ENCODE measurements around the gene EMSY. TPM values are rescaled to one million over a fixed set of nuclear protein-coding genes. Genes with fewer than 3 reads are reported as not detected.

EMSY gene
- total RNA-seq, 1 experiment from 2014 or later = 52.4 TPM

DNA sequence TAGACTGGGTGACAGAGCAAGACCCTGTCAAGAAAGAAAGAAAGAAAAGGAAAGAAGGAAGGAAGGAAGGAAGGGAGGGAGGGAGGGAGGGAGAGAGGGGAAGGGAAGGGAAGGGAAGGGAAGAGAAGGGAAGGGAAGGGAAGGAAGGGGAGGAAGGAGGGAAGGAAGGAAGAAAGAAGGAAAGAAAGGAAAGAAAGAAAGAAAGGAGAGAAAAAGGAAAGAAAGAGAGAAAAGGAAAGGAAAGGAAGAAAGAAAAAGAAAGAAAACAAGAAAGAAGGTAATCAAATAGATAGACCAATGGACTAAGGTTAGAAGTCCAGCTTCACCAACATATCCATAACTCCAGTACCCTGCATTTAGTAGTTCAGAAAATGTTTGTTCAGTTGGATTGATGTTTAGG is 18.2 kb upstream of the EMSY start:
- no TSS peak for BruUV-seq (replicated peaks)
- DNase-seq (ENCODE audit: low spot score) = no peak
- no peak for TF ChIP-seq EZH2 (IDR thresholded peaks at IDR 0.05; ENCODE audit: borderline replicate concordance, low read depth, low read length, poor library complexity, severe bottlenecking)
- TF ChIP-seq, protein P1, sequence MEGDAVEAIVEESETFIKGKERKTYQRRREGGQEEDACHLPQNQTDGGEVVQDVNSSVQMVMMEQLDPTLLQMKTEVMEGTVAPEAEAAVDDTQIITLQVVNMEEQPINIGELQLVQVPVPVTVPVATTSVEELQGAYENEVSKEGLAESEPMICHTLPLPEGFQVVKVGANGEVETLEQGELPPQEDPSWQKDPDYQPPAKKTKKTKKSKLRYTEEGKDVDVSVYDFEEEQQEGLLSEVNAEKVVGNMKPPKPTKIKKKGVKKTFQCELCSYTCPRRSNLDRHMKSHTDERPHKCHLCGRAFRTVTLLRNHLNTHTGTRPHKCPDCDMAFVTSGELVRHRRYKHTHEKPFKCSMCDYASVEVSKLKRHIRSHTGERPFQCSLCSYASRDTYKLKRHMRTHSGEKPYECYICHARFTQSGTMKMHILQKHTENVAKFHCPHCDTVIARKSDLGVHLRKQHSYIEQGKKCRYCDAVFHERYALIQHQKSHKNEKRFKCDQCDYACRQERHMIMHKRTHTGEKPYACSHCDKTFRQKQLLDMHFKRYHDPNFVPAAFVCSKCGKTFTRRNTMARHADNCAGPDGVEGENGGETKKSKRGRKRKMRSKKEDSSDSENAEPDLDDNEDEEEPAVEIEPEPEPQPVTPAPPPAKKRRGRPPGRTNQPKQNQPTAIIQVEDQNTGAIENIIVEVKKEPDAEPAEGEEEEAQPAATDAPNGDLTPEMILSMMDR (conservative IDR thresholded peaks at IDR 0.05; ENCODE audit: low read depth, low read length) = no peak
- H3K27ac ChIP-seq (ENCODE audit: low read depth, low read length, poor library complexity, severe bottlenecking) = no peak overlapping the region
- ChIA-PET POLR2A (ENCODE audit: low non-redundant PET) (no interaction called here), CTCF (no interaction called here)
- H3K9me3 ChIP-seq (ENCODE audit: low read depth, low read length, poor library complexity, severe bottlenecking) = no peaks in the 10 kb centered on the region
- intact Hi-C loops (cut with micrococcal nuclease; ENCODE audit: unreplicated experiment) = no loop called here
- no peaks in the 10 kb centered on the region for H3K36me3 ChIP-seq (ENCODE audit: insufficient read depth, low read length, poor library complexity, severe bottlenecking)
- no peaks in the 10 kb centered on the region for H3K4me1 ChIP-seq (ENCODE audit: insufficient read depth, low read length, poor library complexity, severe bottlenecking)
- no peak overlapping the region for H3K4me3 ChIP-seq (ENCODE audit: low read depth, low read length, poor library complexity, severe bottlenecking)
- no peaks in the 10 kb centered on the region for H3K27me3 ChIP-seq (replicated peaks; ENCODE audit: insufficient read depth, low read depth, low read length, poor library complexity)

DNA sequence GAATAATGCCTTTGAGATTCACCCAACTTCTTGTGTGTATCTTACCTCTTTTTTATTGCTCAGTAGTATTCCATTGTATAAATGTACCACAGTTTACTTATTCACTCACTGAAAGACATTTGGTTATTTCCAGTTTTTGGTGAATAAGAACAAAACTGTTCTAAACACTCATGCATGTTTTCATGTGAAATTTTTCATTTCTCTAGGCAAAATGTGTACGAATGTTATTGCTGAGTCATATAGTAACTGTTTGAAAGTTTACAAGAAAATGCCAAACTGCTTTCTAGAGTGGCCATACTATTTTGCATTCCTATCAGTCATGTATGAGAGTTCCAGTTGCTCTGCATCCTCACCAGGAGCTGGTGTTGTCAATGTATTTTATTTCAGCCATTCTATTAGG is 8.8 kb upstream of the EMSY start:
- ChIA-PET CTCF (no interaction called here), POLR2A (ENCODE audit: low non-redundant PET) (no interaction called here)
- DNase-seq (ENCODE audit: low spot score) = no peak
- no peak for TF ChIP-seq EZH2 (IDR thresholded peaks at IDR 0.05; ENCODE audit: borderline replicate concordance, low read depth, low read length, poor library complexity, severe bottlenecking)
- TF ChIP-seq, protein P1 (conservative IDR thresholded peaks at IDR 0.05; ENCODE audit: low read depth, low read length) = no peak
- H3K4me3 ChIP-seq (ENCODE audit: low read depth, low read length, poor library complexity, severe bottlenecking) = no peak overlapping the region
- BruUV-seq (replicated peaks) = no TSS peak
- no peaks in the 10 kb centered on the region for H3K9me3 ChIP-seq (ENCODE audit: low read depth, low read length, poor library complexity, severe bottlenecking)
- no peak overlapping the region for H3K27ac ChIP-seq (ENCODE audit: low read depth, low read length, poor library complexity, severe bottlenecking)
- no peaks in the 10 kb centered on the region for H3K27me3 ChIP-seq (replicated peaks; ENCODE audit: insufficient read depth, low read depth, low read length, poor library complexity)
- no peaks in the 10 kb centered on the region for H3K36me3 ChIP-seq (ENCODE audit: insufficient read depth, low read length, poor library complexity, severe bottlenecking)
- no peaks in the 10 kb centered on the region for H3K4me1 ChIP-seq (ENCODE audit: insufficient read depth, low read length, poor library complexity, severe bottlenecking)
- intact Hi-C loops (cut with micrococcal nuclease; ENCODE audit: unreplicated experiment) = no loop called here

DNA sequence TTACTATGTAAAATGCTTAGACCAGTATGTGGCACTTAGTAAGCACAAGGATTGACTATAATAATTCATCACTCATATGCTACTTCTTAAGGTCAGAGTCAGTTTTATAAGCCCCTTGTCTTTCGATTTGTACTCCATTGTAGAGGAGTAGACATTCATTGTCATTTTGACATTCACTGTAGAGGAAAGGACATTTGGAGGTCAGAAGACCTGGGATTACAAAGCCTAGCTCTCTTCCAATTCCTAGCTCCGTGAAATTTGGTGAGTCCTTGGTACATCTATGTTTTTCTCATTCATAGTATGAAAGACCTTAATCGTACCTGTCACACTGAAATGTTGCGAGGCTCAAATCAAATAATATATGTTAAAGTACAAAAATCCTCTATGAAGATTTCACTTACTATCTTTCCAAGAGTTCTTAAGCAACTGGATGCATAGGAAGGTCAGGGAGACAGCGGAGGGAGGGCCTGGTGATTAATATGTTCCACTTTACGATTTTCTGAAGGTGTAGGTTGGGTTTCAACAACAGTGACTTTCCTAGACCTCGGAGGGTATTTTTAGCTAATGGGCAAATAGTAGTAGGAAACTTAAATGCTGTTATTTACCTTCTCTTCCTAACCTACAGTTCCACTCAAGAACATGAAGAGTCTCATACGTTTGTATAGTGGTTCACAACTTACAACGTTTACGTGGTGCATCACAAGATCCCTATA is 1.4 kb upstream of the EMSY start:
- intact Hi-C loops (cut with micrococcal nuclease; ENCODE audit: unreplicated experiment) = no loop called here
- CTCF ChIA-PET = no interaction called here
- peak overlapping the region; percentile 94 for H3K4me3 ChIP-seq (ENCODE audit: low read depth, low read length, poor library complexity, severe bottlenecking)
- H3K27ac ChIP-seq (ENCODE audit: low read depth, low read length, poor library complexity, severe bottlenecking) = peak overlapping the region; percentile 91
- TF ChIP-seq, protein P1 (conservative IDR thresholded peaks at IDR 0.05; ENCODE audit: low read depth, low read length) = no peak
- TF ChIP-seq EZH2 (IDR thresholded peaks at IDR 0.05; ENCODE audit: borderline replicate concordance, low read depth, low read length, poor library complexity, severe bottlenecking) = no peak
- DNase-seq (ENCODE audit: low spot score) = no peak
- no peaks in the 10 kb centered on the region for H3K9me3 ChIP-seq (ENCODE audit: low read depth, low read length, poor library complexity, severe bottlenecking)
- no TSS peak for BruUV-seq (replicated peaks)
- POLR2A ChIA-PET (ENCODE audit: low non-redundant PET) = no interaction called here
- H3K4me1 ChIP-seq (ENCODE audit: insufficient read depth, low read length, poor library complexity, severe bottlenecking) = peaks cover 16% of the 10 kb centered on the region
- peaks cover 16% of the 10 kb centered on the region for H3K36me3 ChIP-seq (ENCODE audit: insufficient read depth, low read length, poor library complexity, severe bottlenecking)
- no peaks in the 10 kb centered on the region for H3K27me3 ChIP-seq (replicated peaks; ENCODE audit: insufficient read depth, low read depth, low read length, poor library complexity)
